ENCODE measurements around the gene SLC5A1. TPM values are rescaled to one million over a fixed set of nuclear protein-coding genes. Genes with fewer than 3 reads are reported as not detected.
"Not testable (repeated sequence)": the region's sequence is repeated elsewhere in the genome, so short reads cannot be mapped to it uniquely, and the experiment has no call there.

Gene SLC5A1
- polyA plus RNA-seq, 1 experiment = not detected

DNA sequence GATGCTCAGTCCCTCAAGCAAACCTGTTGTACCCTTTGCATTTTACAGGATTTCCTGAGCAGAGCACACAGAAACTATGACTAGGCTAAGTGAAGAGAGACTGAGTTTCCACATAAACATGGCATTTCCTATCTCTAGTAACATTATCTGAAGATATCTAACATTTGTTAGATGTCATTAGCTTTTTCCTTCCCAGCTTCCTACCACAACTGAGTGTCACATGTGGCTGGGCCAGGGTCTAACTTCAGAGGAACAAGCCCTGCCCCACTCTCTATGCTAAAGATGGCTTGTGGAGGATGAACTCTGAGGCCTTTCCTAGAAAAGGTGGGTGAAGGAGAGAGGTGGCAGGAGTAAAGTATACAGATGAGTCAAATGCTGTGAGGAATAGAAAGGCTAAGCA is 99.5 kb downstream of the SLC5A1 start:
- Histone ChIP-seq H3K4me3 (ENCODE audit: low read depth, low read length) (no peak overlapping the region), H3K27me3 (ENCODE audit: control insufficient read depth, insufficient read depth, low read length) (no peaks in the 10 kb centered on the region), H3K36me3 (ENCODE audit: control insufficient read depth, insufficient read depth, low read length) (no peaks in the 10 kb centered on the region)
- CTCF ChIA-PET = interaction anchor here (0.5 to 1.5 kb wide), 2 partner anchors 8 to 485 kb away, joined by 3 read pairs; no protein-coding TSS in a partner anchor
- POLR2A ChIA-PET = no interaction called here
- DNase-seq (ENCODE audit: low read depth) = no peak
- TF ChIP-seq, protein P1, sequence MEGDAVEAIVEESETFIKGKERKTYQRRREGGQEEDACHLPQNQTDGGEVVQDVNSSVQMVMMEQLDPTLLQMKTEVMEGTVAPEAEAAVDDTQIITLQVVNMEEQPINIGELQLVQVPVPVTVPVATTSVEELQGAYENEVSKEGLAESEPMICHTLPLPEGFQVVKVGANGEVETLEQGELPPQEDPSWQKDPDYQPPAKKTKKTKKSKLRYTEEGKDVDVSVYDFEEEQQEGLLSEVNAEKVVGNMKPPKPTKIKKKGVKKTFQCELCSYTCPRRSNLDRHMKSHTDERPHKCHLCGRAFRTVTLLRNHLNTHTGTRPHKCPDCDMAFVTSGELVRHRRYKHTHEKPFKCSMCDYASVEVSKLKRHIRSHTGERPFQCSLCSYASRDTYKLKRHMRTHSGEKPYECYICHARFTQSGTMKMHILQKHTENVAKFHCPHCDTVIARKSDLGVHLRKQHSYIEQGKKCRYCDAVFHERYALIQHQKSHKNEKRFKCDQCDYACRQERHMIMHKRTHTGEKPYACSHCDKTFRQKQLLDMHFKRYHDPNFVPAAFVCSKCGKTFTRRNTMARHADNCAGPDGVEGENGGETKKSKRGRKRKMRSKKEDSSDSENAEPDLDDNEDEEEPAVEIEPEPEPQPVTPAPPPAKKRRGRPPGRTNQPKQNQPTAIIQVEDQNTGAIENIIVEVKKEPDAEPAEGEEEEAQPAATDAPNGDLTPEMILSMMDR (IDR thresholded peaks at IDR 0.05; ENCODE audit: insufficient read depth, low read depth, low read length) = no peak

DNA sequence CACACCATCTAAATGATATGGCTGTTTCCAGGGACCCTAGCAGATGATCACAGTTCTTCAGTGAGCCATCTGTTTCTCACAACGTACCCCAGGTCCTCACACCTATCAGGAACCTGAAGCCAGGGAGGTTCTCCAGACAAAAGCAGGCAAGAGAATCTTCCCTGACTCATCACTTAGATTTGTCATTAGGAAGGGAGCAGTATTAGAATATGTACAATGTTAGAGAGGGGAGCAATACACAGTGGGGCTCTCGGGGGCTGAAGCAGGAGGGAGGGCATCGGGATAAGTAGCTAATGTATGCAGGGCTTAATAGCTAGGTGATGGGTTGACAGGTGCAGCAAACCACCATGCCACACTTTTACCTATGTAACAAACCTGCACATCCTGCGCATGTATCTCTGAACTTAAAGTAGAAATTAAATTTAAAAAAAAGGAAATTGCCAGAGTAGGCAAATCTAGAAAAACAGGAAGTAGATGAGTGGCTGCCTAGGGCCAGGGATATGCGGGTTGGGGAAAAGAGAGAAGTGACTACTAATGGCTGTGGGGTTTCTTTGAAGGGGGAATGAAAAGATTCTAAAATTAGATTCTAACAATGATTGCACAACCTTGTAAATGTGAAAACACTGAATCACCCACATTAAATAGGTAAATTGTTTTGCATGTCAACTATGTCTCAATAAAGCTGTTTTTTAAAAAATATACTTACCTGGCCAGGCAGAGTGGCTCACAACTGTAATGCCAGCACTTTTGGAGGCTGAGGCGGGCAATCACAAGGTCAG is 101.6 kb downstream of the SLC5A1 start:
- DNase-seq (ENCODE audit: low read depth) = no peak
- TF ChIP-seq, protein P1 (IDR thresholded peaks at IDR 0.05; ENCODE audit: insufficient read depth, low read depth, low read length) = no peak
- Histone ChIP-seq H3K27me3 (ENCODE audit: control insufficient read depth, insufficient read depth, low read length) (no peaks in the 10 kb centered on the region), H3K4me3 (ENCODE audit: low read depth, low read length) (no peak overlapping the region), H3K36me3 (ENCODE audit: control insufficient read depth, insufficient read depth, low read length) (no peaks in the 10 kb centered on the region)
- CTCF ChIA-PET = interaction anchor here (1.7 kb wide), 1 partner anchor 9 kb away, joined by 3 read pairs; no protein-coding TSS in a partner anchor
- POLR2A ChIA-PET = no interaction called here

DNA sequence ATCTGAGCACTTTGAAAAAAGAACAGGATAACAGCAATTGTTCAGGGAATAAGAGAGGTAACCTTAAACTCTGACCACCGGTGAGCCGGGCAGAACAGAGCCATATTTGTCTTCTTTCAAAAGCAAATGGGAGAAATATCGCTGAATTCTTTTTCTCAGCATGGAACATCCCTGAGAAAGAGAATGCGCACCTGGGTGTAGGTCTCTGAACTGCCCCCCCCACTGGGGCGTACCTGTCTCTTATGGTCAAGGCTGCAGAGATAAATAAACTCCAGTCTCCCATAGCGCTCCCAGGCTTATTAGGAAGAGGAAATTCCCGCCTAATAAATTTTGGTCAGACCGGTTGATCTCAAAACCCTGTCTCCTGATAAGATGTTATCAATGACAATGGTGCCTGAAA is 104.1 kb downstream of the SLC5A1 start:
- POLR2A ChIA-PET; DNase-seq (ENCODE audit: low read depth); H3K36me3 ChIP-seq (ENCODE audit: control insufficient read depth, insufficient read depth, low read length); H3K4me3 ChIP-seq (ENCODE audit: low read depth, low read length); CTCF ChIA-PET; H3K27me3 ChIP-seq (ENCODE audit: control insufficient read depth, insufficient read depth, low read length): not testable (repeated sequence)

DNA sequence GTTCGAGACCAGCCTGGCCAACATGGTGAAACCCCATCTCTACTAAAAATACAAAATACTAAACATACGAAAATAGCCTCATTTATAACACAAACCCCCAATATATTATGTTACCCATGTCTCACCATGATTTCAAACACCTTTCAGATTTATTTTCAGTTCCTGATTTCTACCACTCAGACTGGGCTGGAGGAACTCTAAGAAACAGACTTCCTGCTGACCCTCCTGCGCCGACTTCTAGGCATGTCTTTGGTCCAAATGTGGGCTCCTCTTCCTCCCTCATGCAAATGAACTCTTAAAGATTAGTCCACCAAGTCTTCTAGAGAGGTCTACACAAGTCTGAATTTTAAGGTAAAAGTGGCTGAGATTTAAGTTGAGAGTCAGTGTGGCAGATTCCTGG is 105.3 kb downstream of the SLC5A1 start:
- POLR2A ChIA-PET; DNase-seq (ENCODE audit: low read depth); CTCF ChIA-PET: not testable (repeated sequence)

DNA sequence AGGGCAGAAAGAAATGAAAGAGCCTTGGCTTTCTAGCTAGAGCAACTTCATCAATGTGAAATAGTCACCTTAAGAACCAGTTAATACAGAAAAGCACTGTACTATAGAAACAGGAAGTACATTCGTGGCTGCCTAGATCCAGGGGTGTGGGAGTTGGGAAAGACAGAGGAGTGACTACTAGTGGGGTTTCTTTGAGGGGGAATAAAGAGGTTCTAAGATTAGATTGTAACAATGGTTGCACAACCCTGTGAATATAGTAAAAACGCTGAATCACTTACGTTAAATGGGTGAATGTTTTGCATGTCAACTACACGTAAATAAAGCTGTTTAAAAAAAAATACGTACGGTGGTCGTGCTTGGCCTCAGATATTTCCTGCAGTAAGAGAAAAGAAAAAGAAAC is 107.6 kb downstream of the SLC5A1 start:
- H3K36me3 ChIP-seq (ENCODE audit: control insufficient read depth, insufficient read depth, low read length); H3K4me3 ChIP-seq (ENCODE audit: low read depth, low read length); DNase-seq (ENCODE audit: low read depth); POLR2A ChIA-PET; CTCF ChIA-PET; H3K27me3 ChIP-seq (ENCODE audit: control insufficient read depth, insufficient read depth, low read length): not testable (repeated sequence)

More for the DNA sequence above, 105.3 kb downstream of the SLC5A1 start:
- H3K36me3 ChIP-seq (ENCODE audit: control insufficient read depth, insufficient read depth, low read length); H3K27me3 ChIP-seq (ENCODE audit: control insufficient read depth, insufficient read depth, low read length); H3K4me3 ChIP-seq (ENCODE audit: low read depth, low read length): not testable (repeated sequence)

DNA sequence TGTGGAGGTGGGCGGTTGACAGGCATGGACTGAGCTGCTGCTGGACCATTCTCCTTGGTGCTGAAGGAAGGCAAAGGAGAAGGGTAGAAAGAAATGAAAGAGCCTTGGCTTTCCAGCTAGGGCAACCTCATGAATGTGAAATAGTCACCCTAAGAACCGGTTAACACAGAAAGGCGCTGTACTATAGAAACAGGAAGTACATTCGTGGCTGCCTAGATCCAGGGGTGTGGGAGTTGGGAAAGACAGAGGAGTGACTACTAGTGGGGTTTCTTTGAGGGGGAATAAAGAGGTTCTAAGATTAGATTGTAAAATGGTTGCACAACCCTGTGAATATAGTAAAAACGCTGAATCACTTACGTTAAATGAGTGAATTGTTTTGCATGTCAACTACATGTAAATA is 108.6 kb downstream of the SLC5A1 start:
- CTCF ChIA-PET; DNase-seq (ENCODE audit: low read depth); POLR2A ChIA-PET; H3K36me3 ChIP-seq (ENCODE audit: control insufficient read depth, insufficient read depth, low read length); H3K27me3 ChIP-seq (ENCODE audit: control insufficient read depth, insufficient read depth, low read length); H3K4me3 ChIP-seq (ENCODE audit: low read depth, low read length): not testable (repeated sequence)

DNA sequence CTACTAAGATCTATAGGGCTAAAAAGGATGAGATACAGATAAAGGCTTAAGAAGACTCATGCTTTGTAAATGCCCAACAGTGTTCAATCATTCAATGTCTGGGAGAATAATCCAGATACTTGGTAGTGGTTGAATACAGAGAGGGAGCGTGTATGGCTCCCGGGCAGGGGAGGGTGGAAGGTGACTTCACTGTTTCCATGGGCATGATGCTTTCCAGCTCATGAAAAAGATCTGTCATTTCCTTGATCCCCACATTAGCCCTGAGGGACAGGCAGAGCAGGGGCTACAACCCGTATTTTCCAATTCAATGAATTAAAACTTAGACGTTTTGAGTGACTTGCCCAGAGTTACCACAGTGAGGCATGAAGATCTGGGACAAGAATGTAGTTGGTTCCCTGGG is 111.7 kb downstream of the SLC5A1 start:
- H3K36me3 ChIP-seq (ENCODE audit: control insufficient read depth, insufficient read depth, low read length); DNase-seq (ENCODE audit: low read depth); H3K4me3 ChIP-seq (ENCODE audit: low read depth, low read length); POLR2A ChIA-PET; CTCF ChIA-PET; H3K27me3 ChIP-seq (ENCODE audit: control insufficient read depth, insufficient read depth, low read length): not testable (repeated sequence)

DNA sequence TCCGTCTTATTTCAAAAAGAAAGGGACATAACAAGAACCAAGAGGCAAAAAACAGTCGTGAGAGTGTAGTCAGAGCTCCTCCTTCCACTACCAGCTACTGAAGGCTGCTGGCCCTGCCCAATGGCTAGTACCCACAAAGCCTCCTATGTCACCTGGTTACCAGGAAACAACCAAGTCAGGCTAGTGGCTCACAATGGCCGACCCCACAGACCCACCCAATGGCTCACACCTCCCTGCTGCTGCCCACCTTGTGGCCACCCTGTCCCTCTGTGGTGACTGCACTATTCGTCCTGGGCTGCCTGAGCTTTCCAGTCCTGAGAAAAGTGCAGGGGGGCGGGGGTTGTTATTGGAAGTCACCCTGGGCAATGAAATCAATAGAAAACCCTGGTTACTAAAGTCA is 114.6 kb downstream of the SLC5A1 start:
- POLR2A ChIA-PET; DNase-seq (ENCODE audit: low read depth); H3K4me3 ChIP-seq (ENCODE audit: low read depth, low read length); H3K27me3 ChIP-seq (ENCODE audit: control insufficient read depth, insufficient read depth, low read length); H3K36me3 ChIP-seq (ENCODE audit: control insufficient read depth, insufficient read depth, low read length); CTCF ChIA-PET: not testable (repeated sequence)

Data from BJ (cell line).